ENCODE data around the gene PRR15. TPM values are rescaled to one million over a fixed set of nuclear protein-coding genes. Genes with fewer than 3 reads are reported as not detected.

Gene PRR15
- total and polyA plus RNA-seq, 2 of the 8 experiments (the other 6 are each of a cell fraction or from before 2014, with no cell fraction given) = 4.9 to 7.9 TPM

DNA sequence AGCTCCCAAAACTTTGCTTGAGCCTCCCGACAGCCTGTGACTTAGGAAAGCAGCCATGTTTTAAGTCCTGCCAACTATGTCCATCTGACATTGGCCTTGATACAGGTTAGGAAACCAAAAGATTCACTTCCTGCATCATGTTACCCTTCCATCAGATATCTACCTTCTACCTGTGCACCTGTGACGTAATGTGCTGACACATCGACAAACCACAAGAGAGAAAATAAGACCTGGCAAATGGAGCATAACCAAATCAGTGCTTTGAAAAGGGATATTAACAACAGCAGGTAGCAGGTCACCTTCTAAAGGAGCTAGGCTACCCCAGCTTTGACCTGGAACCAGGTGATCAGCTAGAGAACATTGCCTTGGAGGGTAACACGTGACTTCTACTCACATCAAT lies 14.8 kb upstream of the PRR15 start:
- Histone ChIP-seq H2BK120ac (replicated peaks; ENCODE audit: low read depth, low read length) (no peak overlapping the region), H2BK12ac (ENCODE audit: low read depth, low read length) (no peak overlapping the region), H4K5ac (ENCODE audit: insufficient read length, low read depth, low read length) (no peak overlapping the region), H3K23ac (ENCODE audit: insufficient read length) (no peak overlapping the region), H3K27ac (ENCODE audit: low read depth, low read length) (no peak overlapping the region), H3K14ac (ENCODE audit: insufficient read length) (no peak overlapping the region), H3K9me3 (ENCODE audit: insufficient read depth in 2 of 2, low read depth in 1 of 2, low read length in 1 of 2) (no peaks in the 10 kb centered on the region; a peak in 1 of 4 replicates), H3K4me1 (replicated peaks in 1 of 4; ENCODE audit: control insufficient read depth in 3 of 4, insufficient read depth in 4 of 4, low read length in 3 of 4) (no peaks in the 10 kb centered on the region), H3K4ac (replicated peaks; ENCODE audit: insufficient read length, low read depth, low read length) (no peak overlapping the region), H4K8ac (ENCODE audit: extremely low read depth, insufficient read depth, low read length) (no peak overlapping the region), H3K4me2 (ENCODE audit: insufficient read depth in 1 of 2, low read depth in 2 of 2, low read length in 2 of 2) (no peak overlapping the region), H3K79me1 (ENCODE audit: low read depth, low read length) (no peaks in the 10 kb centered on the region), H3K18ac (ENCODE audit: extremely low read depth, low read length) (no peak overlapping the region), H3K23me2 (ENCODE audit: low read depth, low read length) (no peaks in the 10 kb centered on the region), H4K20me1 (replicated peaks in 1 of 2; ENCODE audit: control insufficient read depth in 1 of 2, insufficient read depth in 2 of 2, low read length in 2 of 2) (no peaks in the 10 kb centered on the region), H3K36me3 (ENCODE audit: control insufficient read depth in 2 of 4, insufficient read depth in 4 of 4, low read length in 3 of 4) (no peaks in the 10 kb centered on the region), H4K91ac (replicated peaks; ENCODE audit: insufficient read length, low read length) (no peak overlapping the region), H3K27me3 (replicated peaks in 1 of 4; ENCODE audit: control insufficient read depth in 3 of 4, extremely low read depth in 1 of 4, insufficient read depth in 3 of 4, low read length in 3 of 4) (no peaks in the 10 kb centered on the region), H3K4me3 (ENCODE audit: extremely low read depth in 1 of 4, insufficient read depth in 2 of 4, low read depth in 3 of 4, low read length in 4 of 4) (no peak overlapping the region), H2AK5ac (ENCODE audit: low read depth, low read length) (no peak overlapping the region), H2BK5ac (ENCODE audit: low read depth, low read length) (no peak overlapping the region), H3K9ac (replicated peaks in 1 of 4; ENCODE audit: extremely low read depth in 1 of 4, low read depth in 3 of 4, low read length in 3 of 4) (no peak overlapping the region), H2AFZ (ENCODE audit: low read length) (no peak overlapping the region), H2BK20ac (ENCODE audit: low read length) (no peak overlapping the region), H3K56ac (replicated peaks; ENCODE audit: insufficient read length, low read depth, low read length) (no peak overlapping the region), H3K79me2 (ENCODE audit: control insufficient read depth in 1 of 2, insufficient read depth in 2 of 2, low read length in 2 of 2) (no peaks in the 10 kb centered on the region), H2BK15ac (ENCODE audit: low read length) (no peak overlapping the region)
- WGBS, 2 experiments (ENCODE audit: extremely low coverage in 1 of 2, insufficient coverage in 1 of 2, insufficient read length in 1 of 2, insufficient replicate concordance in 2 of 2, low coverage in 1 of 2, low lambda C conversion rate in 2 of 2, missing lambda C conversion rate in 1 of 2) = 90% methylated on average over 4 of the region's 4 CpGs; no CpG with 5 or more reads in 1 of the 2 experiments
- DNase-seq (ENCODE audit: low read depth in 1 of 2, low spot score in 2 of 2) = no peak
- CTCF ChIA-PET (ENCODE audit: partially characterized antibody) = interaction anchor here (2.0 kb wide), 1 partner anchor 12 kb away, joined by 6 read pairs; no protein-coding TSS in a partner anchor
- no peak for FAIRE-seq
- POLR2A ChIA-PET (ENCODE audit: partially characterized antibody) = interaction anchor here (0.7 to 1.2 kb wide), 2 partner anchors 10 to 70 kb away, joined by 3 read pairs; no protein-coding TSS in a partner anchor
- TF ChIP-seq SUZ12 (IDR thresholded peaks at IDR 0.05; ENCODE audit: low read length) (no peak), POU5F1 (IDR thresholded peaks at IDR 0.05; ENCODE audit: low read depth, low read length) (no peak), JUN (IDR thresholded peaks at IDR 0.05; ENCODE audit: low read depth, low read length) (no peak), SP2 (IDR thresholded peaks at IDR 0.05; ENCODE audit: low read length) (no peak), POLR2A (IDR thresholded peaks at IDR 0.05; ENCODE audit: control extremely low read depth in 1 of 2, low read depth in 2 of 2, low read length in 2 of 2) (no peak), SAP30 (IDR thresholded peaks at IDR 0.05; ENCODE audit: insufficient read depth, insufficient replicate concordance, low read length) (no peak), SRF (IDR thresholded peaks at IDR 0.05; ENCODE audit: low read depth, low read length) (no peak), HDAC6 (IDR thresholded peaks at IDR 0.05; ENCODE audit: low read depth, low read length) (no peak), CEBPB (IDR thresholded peaks at IDR 0.05; ENCODE audit: low read depth, low read length) (no peak), MAFK (IDR thresholded peaks at IDR 0.05; ENCODE audit: low read depth, low read length) (no peak), CBX8 (IDR thresholded peaks at IDR 0.05; ENCODE audit: borderline replicate concordance, low read depth, low read length) (no peak), KDM4A (IDR thresholded peaks at IDR 0.05; ENCODE audit: low read depth, low read length, severe bottlenecking) (no peak), CHD2 (IDR thresholded peaks at IDR 0.05; ENCODE audit: low read length) (no peak), YY1 (IDR thresholded peaks at IDR 0.05; ENCODE audit: low read depth, low read length) (no peak)
- TF ChIP-seq, protein P1, sequence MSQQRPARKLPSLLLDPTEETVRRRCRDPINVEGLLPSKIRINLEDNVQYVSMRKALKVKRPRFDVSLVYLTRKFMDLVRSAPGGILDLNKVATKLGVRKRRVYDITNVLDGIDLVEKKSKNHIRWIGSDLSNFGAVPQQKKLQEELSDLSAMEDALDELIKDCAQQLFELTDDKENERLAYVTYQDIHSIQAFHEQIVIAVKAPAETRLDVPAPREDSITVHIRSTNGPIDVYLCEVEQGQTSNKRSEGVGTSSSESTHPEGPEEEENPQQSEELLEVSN (IDR thresholded peaks at IDR 0.05) = no peak

Measured in H1 (cell line).